GM21515 (cell line): ENCODE measurements around the gene APLN.

Experiments
- ATAC-seq: cut with Tn5 transposase; IDR thresholded peaks from one replicate; pipeline ENCODE4 v1.9.1; 2021; ENCODE audit not compliant: unreplicated experiment

APLN gene, protein sequence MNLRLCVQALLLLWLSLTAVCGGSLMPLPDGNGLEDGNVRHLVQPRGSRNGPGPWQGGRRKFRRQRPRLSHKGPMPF

DNA sequence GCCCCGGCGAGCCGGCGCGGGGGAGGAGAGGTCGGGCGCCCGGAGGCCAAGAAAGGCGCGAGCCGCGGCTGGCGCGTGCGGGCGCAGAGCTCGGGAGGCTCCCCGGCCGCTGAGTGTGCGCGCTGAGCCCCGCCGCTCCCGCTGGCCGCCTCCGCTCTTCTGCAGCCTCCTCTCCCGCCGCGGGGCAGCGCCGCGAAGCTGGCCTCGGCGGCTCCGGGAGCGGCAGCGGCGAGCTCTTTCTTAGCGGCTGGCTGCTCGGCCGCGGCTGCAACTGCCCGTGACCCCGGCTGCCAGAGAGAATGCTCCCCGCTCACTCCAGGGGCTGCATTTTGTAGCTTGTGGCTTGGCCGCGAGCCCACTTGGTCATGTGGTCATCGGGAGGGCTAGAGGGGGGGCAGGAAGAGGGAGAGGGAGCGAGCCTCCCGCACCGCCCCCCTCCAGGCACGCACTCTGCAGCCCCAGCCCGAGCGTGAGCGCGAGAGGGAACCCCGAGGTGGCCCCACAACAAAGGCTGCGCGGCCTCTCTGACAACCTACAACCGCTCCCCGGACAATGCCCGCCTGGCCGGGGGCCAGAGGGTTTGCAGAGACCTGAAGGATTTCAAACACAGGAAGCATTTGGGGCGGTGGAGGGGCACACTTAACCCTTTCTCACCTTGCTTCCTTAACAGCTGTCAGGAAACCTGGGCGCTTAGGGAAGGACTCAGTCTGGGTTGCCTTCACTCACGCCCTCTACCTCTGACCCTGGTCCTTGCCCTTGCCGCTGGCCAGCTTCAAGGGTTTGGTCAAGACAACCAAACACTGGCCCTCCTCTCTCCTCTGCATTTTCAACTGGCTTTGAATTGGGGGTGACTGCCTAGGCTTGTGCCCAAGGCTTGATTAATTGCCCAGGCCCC lies at the start of gene APLN:
Gene APLN (minus strand): TSS at position 305 of the 895 bp plus-strand sequence. CDS start 326 bp downstream, outside the sequence.
- ATAC-seq = no peak

DNA sequence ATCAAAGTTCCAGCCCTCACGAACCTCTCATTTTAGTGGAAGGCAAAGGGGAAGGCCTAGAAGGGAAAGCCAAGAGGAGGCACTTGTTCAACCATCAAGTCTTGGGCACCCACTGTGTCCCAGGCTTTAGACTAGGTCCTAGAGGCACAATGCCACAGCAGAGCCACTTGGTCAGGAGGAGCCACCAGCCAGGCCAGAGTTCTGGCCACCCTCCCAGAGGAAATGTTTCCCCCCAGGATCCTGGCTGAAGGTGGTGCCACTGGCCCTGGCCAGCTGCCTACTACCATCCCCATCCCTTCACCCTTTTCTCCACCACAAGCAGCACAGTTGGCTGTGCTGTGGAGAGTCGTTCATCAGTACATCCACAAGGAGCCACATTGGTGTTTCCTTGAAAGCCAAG lies 49.7 kb upstream of the APLN start:
- ATAC-seq = no peak

DNA sequence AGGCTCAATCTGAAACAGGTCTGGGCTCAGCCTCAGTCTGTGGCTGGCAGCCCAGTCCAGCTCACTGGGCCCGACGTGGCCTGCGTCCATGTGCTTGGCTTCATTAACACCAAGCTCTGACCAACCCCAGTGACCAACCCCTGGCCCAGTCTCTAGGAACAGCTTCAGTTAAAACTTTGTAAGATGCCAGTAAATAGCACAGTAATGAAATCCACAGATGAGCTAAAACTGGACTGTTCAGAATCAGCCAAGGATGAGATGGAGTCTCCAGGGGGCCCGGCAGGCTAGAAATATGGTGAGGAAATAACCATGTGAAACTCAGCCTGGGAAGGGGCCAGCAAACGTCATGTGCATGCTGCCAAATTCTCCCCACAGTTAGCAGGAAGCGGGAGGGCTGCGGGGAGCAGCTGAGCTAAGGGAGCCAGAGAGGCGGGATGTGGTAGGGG lies 46.9 kb upstream of the APLN start:
- no peak for ATAC-seq

DNA sequence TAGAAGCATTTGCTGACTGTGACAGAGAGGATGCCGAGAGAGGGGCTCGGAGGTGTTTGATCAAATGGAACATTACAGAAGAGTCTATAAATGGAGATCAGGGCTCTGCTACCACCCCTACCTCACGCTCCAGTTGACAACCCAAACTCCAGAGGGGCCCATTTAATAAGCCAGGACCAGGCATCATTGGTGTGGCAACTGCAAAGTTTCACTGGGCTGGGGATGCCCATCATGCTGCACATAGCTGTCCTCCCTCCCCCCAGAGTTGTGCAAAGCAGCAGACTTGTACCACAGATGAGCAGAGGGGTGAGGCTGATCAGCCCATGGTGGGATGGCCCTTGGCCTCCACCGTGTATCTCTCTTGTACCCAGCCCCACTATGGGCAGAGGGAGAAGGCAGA lies 45.8 kb upstream of the APLN start:
- ATAC-seq = no peak

DNA sequence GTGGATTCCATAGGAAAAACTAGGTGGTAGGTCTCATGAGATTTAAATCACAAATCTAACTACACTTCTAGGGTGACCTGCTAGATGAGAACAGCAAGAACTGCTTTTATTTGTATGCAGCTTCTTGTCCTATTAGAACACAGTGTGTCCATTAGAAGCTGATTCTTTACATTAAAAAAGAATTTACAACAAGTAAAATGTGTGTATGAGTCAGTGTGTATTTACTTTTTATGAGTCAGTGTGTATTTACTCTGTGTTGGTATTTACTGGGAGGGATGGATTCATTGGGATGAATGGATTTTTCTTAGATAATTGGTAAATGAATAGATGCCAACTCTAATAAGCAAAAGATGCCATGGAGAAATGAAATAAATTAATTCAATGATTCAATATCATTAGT lies 43.4 kb upstream of the APLN start:
- ATAC-seq = no peak

DNA sequence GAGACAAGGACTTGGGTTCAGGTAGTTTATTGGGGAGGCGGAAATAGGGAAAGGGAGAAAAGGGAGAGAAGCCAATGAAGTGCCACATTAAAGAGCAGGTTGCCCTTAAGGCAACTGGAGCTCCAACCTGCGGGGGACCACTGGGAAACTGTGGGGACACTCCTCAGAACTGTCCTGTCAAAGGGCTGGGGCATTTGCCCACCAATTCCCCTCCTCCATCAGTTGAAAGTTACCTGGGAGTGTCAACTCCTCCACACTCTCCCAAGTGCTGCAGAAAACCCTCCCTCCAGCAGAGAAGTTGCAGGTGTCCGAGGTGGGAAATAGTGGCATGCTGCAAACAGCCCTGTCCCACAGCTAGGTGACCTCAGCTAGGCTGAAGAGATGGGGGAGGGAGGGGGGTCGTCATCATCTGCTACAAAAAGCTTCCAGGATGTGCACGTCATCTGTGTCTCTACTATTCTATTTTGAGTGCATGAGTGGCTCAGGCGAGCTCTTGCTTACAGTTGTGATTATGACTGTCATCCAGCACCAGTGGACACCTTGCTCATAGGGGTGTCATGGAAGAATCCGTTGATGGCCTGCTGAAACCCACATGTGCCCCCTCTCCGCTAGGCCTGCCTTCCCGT lies 42.6 kb upstream of the APLN start:
- ATAC-seq = no peak

DNA sequence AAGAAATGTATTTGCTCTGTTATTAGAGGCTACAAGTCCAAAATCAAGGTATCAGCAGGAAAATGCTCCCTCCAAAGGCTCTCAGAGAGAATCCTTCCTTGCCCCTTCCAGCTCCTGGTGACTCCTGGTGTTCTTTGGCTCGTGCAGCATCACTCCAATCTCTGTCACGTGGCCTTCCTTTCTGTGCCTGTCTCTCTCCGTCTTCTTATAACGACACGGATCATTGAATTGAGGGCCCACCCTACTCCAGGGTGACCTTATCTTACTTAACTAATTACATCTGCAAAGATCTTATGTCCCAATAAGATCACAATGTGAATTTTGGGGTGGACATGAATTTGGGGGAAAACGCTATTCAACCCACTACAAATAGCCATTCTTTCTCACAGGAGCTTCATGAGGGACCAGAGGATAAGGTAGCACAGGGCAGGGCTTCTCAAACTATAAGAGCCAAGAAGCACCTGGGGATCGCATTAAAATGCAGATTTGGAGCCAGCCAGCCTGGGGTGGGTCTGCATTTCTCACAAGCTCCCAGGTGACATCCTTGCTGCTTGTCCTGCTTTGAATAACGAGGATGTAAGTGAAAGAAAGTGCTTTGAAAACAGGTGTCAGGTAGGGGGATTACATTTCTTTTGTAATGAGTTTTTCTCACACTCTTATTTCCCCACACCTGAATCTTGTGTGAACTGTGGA lies 41.9 kb upstream of the APLN start:
- ATAC-seq = no peak

- ATAC-seq = no peak
These were observed 41.2 kb upstream of the APLN start for GRCh38 chrX:129695937-129696336.

DNA sequence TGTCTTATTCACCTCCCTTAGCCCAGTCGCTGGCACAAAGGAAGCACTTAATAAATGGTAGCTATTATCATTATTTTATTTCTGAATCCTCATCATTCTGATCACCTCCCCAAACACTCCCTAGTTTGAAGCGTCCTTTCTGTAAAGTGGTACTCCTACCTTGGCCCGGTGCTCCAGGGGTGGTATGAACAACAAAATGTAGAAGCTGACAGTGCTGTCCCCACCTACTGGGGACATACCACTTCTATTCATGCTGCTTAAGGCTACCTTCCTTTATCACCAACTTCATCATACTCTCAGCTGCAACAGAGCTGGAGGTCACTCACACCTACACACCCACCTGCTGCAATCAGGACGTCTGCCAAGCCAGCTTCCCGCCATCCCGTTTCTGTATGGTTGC lies 40.8 kb upstream of the APLN start:
- no peak for ATAC-seq

DNA sequence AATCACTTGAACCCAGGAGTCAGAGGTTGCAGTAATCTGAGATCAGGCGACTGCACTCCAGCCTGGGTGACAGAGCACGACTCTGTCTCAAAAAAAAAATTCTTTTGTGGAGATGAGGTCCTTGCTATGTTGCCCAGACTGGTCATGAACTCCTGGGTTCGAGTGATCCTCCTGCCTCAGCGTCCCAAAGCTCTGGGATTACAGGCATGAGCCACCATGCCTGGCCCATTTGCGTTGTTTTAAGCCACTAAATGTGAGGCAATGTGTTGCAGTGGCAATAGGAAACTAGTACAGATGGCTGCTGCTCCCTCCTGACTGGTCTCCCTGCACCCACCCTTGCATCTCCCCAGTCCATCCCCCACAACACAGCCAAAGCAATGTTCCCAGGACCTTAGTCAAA lies 40.0 kb upstream of the APLN start:
- ATAC-seq = no peak

- no peak for ATAC-seq
These were observed 38.6 kb upstream of the APLN start for GRCh38 chrX:129693354-129693753.

GRCh38 chrX:129690435-129690834 lies 35.7 kb upstream of the APLN start:
- no peak for ATAC-seq

DNA sequence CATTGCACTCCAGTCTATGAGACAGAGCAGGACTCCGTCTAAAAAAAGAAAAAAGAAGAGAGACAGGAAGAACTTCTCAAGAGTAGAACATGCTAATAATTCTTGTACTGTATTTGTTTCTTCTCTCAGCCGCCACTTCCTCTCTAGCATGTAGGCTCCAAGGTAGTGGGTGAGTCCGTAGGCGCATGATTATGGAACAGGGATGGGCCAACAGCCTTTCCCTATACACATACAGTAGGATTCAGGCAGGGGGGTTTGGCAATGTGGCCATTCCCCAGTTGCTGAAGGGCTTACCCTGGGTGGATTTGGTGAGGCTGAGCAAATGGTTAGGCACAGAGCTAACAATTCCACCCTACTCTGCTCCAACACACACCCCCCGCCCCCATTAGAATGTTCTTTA lies 35.0 kb upstream of the APLN start:
- no peak for ATAC-seq

DNA sequence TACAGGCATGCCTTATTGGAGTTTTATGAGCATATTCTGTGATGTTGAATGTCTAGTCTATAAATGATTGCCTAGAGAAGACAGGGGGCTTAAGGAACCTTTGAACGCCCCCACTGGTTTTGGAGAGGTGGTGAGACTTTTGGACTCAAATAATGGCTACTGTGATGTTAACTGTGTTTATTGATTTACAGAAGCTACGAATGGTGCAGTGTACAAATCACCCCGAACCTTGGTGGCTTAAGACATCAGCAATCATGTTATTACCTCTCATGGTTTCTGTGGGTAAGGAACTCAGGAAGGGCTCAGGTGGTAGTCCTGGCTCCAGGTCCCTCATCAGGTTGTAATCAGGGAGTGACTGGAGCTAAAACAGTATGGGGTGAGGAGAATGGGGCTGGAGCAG lies 33.3 kb upstream of the APLN start:
- no peak for ATAC-seq

GRCh38 chrX:129686422-129686948 lies 31.7 kb upstream of the APLN start:
- no peak for ATAC-seq

DNA sequence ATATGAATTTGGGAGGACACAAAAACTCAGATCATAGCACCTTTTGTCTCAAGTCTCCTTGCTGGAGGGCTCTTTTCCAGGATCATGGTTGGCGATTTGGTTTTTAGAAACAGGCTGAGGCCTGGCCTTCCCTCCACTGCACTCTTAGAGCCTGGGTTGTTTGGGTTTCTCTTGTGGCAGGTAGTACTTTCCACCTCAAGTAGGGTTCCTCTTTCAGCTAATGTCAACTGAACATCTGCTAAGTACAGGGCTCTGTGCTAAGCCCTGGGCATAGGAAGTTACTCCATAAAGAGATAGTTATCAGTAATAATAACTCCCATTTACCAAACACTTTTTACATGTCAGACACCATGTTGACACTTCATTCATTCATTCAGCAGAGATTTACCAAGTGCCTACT lies 28.2 kb upstream of the APLN start:
- no peak for ATAC-seq

DNA sequence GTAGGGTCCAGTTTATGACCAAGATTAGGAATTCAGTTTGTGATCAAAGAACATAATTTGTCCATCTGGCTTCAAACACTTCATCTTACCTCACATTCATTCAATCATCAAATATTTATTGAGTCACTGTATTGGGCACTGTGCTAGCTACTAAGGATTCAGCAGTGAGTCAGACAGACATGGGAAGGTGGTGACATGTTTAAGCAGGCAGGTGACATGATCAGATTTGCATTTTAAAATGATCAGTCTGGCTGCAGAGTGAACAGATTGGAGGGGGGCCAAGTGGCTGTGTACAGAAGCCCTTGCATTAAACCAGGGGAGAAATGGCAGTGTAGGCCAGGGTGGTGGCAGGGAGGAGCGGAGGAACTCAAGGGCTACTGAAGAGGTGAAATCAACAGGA lies 25.1 kb upstream of the APLN start:
- no peak for ATAC-seq

GRCh38 chrX:129678614-129679195 lies 23.9 kb upstream of the APLN start:
- ATAC-seq = no peak

DNA sequence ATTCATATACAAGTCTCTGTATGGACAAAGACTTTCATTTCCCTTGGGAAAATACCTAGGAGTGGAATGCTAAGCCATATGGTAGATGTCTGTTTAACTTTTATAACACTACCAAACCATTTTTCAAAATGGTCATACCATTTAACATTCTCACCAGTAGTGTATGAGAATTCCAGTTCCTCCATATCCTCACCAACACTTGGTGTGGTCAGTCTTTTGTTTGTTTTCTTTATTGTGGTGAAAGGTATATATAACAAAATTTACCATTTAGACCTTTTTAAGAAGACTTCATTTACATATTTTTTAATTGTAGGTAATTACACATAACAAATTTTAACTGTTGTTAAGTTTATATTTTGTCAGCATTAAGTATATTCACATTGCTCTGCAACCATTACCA lies 12.7 kb upstream of the APLN start:
- no peak for ATAC-seq

DNA sequence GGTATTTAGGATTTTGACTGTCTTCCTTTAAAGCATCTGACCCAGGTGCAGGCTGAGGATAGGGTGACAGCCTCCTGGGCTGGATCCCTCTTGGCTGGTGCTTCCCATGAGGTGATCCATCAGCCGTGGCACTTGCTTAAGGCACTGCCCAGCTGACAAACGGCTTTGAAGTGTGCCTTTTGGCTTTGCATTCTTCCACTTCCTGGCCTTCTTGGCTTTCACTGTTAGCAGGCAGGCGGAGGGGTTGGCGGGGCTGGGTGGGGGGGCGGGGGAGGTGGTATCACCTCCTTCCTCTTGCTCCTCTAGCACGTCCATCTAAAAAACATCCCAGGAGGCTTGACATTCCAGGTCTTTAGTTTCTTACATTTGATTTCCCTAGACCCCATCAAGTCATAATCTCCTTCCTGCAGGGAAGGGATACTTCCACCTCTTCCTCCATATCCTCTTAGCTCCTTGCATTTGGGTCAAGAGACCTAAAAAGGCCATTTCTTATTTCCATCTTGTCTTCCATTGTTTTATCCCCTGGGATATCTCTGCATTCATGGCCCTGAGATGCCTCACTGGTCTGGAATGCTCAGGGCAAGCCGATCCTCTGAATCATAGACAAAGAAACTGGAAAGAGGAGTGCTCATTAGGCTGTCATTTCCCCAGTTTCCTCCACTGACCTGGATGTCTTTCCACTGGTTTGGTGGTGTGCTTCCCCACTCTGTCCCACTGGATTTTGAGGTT lies 11.3 kb upstream of the APLN start:
- no peak for ATAC-seq
